Retinal pigment epithelial cell (primary cell): ENCODE results near the gene ARHGAP28.
A peak's percentile ranks its signal among the peaks of the same experiment; 100 is the strongest.

Experiments used
- DNase-seq: peaks from one replicate; pipeline ENCODE4 v3.0.0-alpha.2; 2010; ENCODE audit warnings: low read depth
- H3K4me3 ChIP-seq: 2 replicates; pipeline ENCODE4 v1.5.1; 2011; ENCODE audit warnings: mild to moderate bottlenecking, low read length, control low read depth, moderate library complexity
- CTCF ChIP-seq: conservative IDR thresholded peaks from 2 replicates; pipeline ENCODE4 v1.5.1; 2011; ENCODE audit warnings: low read depth, low read length, control low read depth, inconsistent platforms

The ARHGAP28 gene

GRCh38 chr18:6719910-6720683 is 9.4 kb upstream of the ARHGAP28 start:
- TF ChIP-seq CTCF: no peak
- H3K4me3 ChIP-seq: no peak overlapping the region
- DNase-seq: no peak

DNA sequence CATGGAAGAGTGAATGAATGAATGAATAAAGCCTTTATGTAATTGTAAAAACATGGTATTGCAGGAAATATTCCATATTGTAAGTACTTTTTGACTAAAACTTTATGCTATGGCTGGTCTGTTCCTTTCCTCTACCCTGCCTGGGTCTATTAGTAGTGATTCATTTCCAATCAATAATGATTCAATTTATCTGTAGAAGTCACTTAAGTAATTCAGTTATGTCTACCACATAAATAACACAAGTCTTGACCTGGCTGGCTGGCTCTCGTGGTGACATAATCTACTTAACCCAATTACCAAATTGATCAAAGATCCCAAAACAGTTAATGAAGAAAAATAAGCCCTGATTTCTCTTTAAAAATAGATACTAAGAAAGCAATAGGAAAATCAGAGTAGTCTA is 7.8 kb upstream of the ARHGAP28 start:
- H3K4me3 ChIP-seq: no peak overlapping the region
- no peak for TF ChIP-seq CTCF

DNA sequence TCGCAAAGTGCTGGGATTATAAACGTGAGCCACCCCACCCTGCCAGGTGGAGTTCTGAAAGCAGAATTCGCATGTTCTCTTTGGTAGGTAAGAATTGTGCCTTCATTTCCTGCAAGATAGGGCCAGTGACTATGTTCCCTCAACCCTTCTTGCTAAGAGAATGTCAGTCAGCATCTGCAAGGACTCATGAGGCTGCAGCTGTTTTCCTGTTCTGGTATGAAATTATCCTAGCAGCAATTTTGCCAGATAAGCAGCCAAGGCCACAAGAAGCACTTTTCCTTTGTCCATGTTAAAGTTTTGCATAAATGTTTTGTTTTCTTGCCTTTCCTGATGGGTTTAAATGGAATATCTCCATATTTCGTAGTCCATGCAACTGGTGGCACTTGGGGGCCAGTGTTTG is 6.8 kb upstream of the ARHGAP28 start:
- no peak overlapping the region for H3K4me3 ChIP-seq
- DNase-seq: no peak
- TF ChIP-seq CTCF: no peak

More for the DNA sequence above, 7.8 kb upstream of the ARHGAP28 start:
- no peak for DNase-seq

DNA sequence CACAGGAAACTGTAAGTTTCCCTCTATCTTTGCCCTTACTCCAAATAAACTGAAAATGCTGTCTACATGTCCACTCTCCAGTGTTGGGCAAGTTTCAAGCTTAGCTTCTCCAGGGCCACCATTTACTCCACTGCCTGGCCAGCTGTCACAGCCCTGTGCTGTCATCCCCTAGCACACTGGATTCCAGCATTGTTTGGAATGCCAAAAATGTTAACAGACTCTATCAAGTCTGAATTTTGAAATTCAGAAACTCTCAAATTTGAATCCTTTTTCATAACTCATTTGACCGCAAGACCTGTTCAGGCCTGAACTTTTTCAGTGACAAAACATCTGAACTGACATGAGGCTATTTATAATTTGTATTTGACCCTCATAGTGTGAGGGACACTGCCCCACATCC is 5.2 kb upstream of the ARHGAP28 start:
- TF ChIP-seq CTCF: no peak
- H3K4me3 ChIP-seq: no peak overlapping the region
- DNase-seq: no peak

- no peak for TF ChIP-seq CTCF
- no peak overlapping the region for H3K4me3 ChIP-seq
- no peak for DNase-seq
Observed at GRCh38 chr18:6728331-6728730, 1.2 kb upstream of the ARHGAP28 start.

DNA sequence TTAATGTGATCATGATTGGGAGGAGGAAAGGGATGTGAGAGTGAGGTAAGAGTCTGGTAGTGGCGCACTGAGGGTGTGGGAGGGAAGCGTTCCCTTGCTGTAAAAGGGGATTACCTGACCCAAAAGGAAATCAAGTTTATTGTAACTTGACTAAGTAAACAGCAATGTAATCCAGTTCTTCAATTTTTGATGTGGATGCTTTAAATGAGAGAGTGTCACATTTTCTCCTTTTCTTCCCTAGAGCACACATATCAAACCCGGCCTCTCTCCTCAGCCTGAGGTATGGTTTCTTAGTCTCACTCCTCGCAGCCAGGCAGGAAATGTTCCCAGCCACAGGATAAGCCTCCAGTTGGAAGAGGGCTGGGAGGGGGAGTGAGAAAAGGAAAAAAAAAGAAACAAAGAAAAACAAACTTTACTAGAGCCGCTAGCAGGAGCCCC is 688 bp upstream of the ARHGAP28 start:
- no peak for DNase-seq
- H3K4me3 ChIP-seq: peak overlapping the region; percentile 60
- TF ChIP-seq CTCF: no peak

DNA sequence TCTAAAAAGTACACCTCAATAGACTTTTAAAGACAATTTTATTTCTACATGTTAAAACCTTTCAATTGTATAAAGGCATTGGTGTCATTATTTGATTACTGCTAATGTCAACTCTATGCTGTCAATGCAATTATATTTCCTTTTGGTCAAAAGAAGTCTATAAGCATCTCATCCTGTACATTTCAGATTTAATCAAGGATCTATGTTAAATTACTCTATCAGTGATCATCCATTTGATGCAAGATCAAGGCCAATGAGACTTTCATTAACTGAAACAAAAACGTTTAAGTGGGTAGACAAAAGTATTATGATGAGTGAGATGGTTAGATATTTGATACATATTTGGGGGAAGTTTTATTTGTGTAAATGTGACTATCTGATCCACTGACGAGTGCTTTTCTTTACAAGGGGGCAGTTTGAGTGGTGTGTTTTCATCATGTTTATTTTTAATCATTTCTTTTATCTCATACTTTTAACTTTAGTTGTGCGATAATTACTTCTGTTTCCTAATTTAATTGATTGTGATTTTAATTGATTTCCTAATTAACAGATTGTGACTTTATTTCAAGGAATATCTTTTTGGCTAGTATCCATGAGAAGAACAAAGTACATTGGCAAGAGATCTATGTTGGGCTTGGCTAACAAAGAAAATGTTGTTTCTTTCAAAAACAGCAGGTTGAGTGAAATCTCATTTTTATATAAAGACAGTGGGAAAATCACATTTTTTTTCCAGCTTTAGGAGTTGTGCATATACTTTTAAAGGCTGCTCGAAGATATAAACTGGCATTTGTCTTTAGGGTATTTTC is 1.1 kb downstream of the ARHGAP28 start:
- TF ChIP-seq CTCF: no peak
- DNase-seq: no peak
- peak overlapping the region; percentile 60 for H3K4me3 ChIP-seq
